ENCODE measurements around the gene CREBRF.
A peak's percentile ranks its signal among the peaks of the same experiment; 100 is the strongest.
"Not testable (repeated sequence)": the region's sequence is repeated elsewhere in the genome, so short reads cannot be mapped to it uniquely, and the experiment has no call there.

CREBRF gene

GRCh38 chr5:173093606-173094005, 37.5 kb downstream of the CREBRF start:
- no peak for DNase-seq

GRCh38 chr5:173094012-173094661, 38.0 kb downstream of the CREBRF start:
- DNase-seq: no peak

GRCh38 chr5:173098787-173099186, 42.6 kb downstream of the CREBRF start:
- no peak for DNase-seq

GRCh38 chr5:173099461-173099860, 43.3 kb downstream of the CREBRF start:
- no peak for DNase-seq

- no peak for DNase-seq
These were observed 45.1 kb downstream of the CREBRF start for GRCh38 chr5:173101245-173101644.

GRCh38 chr5:173103411-173103810, 47.3 kb downstream of the CREBRF start:
- DNase-seq: no peak

- DNase-seq: peak in 1 of 2 experiments; percentile 15
These were observed 52.8 kb downstream of the CREBRF start for GRCh38 chr5:173108914-173109313.

GRCh38 chr5:173114536-173114935, 58.4 kb downstream of the CREBRF start:
- no peak for DNase-seq

GRCh38 chr5:173119719-173120118, 63.6 kb downstream of the CREBRF start:
- no peak for DNase-seq

- no peak for DNase-seq
These were observed 67.3 kb downstream of the CREBRF start for GRCh38 chr5:173123416-173123815.

- DNase-seq: not testable (repeated sequence)
These were observed 76.0 kb downstream of the CREBRF start for GRCh38 chr5:173132166-173132565.

- no peak for DNase-seq
These were observed 82.6 kb downstream of the CREBRF start for GRCh38 chr5:173138707-173139106.

GRCh38 chr5:173139631-173140030, 83.5 kb downstream of the CREBRF start:
- DNase-seq: no peak

- DNase-seq: no peak
These were observed 84.6 kb downstream of the CREBRF start for GRCh38 chr5:173140769-173141168.

- DNase-seq: no peak
These were observed 87.4 kb downstream of the CREBRF start for GRCh38 chr5:173143567-173143966.

- DNase-seq: peak; percentile 90 to 91
These were observed 88.3 kb downstream of the CREBRF start, which contains the start of gene BNIP1 for GRCh38 chr5:173144200-173145176. BNIP1 (plus strand) TSS chr5:173144531; CDS start chr5:173144546, 15 bp downstream.

- DNase-seq: no peak
These were observed 92.2 kb downstream of the CREBRF start for GRCh38 chr5:173148354-173148753.

GRCh38 chr5:173152547-173152946, 96.4 kb downstream of the CREBRF start:
- DNase-seq: no peak

GRCh38 chr5:173153842-173154241, 97.7 kb downstream of the CREBRF start:
- DNase-seq: no peak

GRCh38 chr5:173154619-173155018, 98.5 kb downstream of the CREBRF start:
- DNase-seq: not testable (repeated sequence)

GRCh38 chr5:173155912-173156311, 99.8 kb downstream of the CREBRF start:
- DNase-seq: no peak

GRCh38 chr5:173158366-173158765, 102.2 kb downstream of the CREBRF start:
- no peak for DNase-seq

GRCh38 chr5:173159256-173159655, 103.1 kb downstream of the CREBRF start:
- DNase-seq: no peak

- no peak for DNase-seq
These were observed 105.0 kb downstream of the CREBRF start for GRCh38 chr5:173161148-173161547.
